ENCODE data around the gene SOCS6. TPM values are rescaled to one million over a fixed set of nuclear protein-coding genes. Genes with fewer than 3 reads are reported as not detected.
"Not testable (repeated sequence)": the region's sequence is repeated elsewhere in the genome, so short reads cannot be mapped to it uniquely, and the experiment has no call there.

The SOCS6 gene
- total and polyA plus RNA-seq, 2 experiments from 2014 or later: 31.7 to 43.7 TPM

GRCh38 chr18:70362258-70362657 lies 73.4 kb downstream of the SOCS6 start:
- no peaks in the 10 kb centered on the region for H3K9me2 ChIP-seq (ENCODE audit: insufficient read depth)
- DNase-seq: no peak
- H3F3A ChIP-seq (ENCODE audit: insufficient read depth): peaks cover 38% of the 10 kb centered on the region
- no peak overlapping the region for H3K9ac ChIP-seq
- no peaks in the 10 kb centered on the region for H3K79me2 ChIP-seq (ENCODE audit: insufficient read depth)
- no peak overlapping the region for H3K4me2 ChIP-seq (ENCODE audit: unreplicated experiment)
- no peaks in the 10 kb centered on the region for H3K9me3 ChIP-seq (ENCODE audit: low read depth)
- peaks cover 47% of the 10 kb centered on the region for H3K4me1 ChIP-seq (ENCODE audit: insufficient read depth)
- no peaks in the 10 kb centered on the region for H3K27me3 ChIP-seq (replicated peaks; ENCODE audit: insufficient read depth)
- TF ChIP-seq EZH2 (IDR thresholded peaks at IDR 0.05; ENCODE audit: insufficient read depth, poor library complexity, severe bottlenecking): no peak
- TF ChIP-seq EZH2phosphoT487 (IDR thresholded peaks at IDR 0.05; ENCODE audit: insufficient read depth, low read depth): no peak
- in situ Hi-C loops (cut with MboI): no loop called here
- H3K27ac ChIP-seq: no peak overlapping the region
- no peak overlapping the region for H3K4me3 ChIP-seq
- H4K20me1 ChIP-seq (ENCODE audit: insufficient read depth): no peaks in the 10 kb centered on the region
- 95 to 96% methylated on average over 4 of the region's 4 CpGs for WGBS, 2 experiments (ENCODE audit: low coverage in 1 of 2, low lambda C conversion rate in 2 of 2, missing lambda C conversion rate in 2 of 2)
- H3K36me3 ChIP-seq (ENCODE audit: low read depth): no peaks in the 10 kb centered on the region
- H2AFZ ChIP-seq: no peak overlapping the region

GRCh38 chr18:70363861-70364260 lies 75.0 kb downstream of the SOCS6 start:
- Histone ChIP-seq H3K4me2 (ENCODE audit: unreplicated experiment) (peak overlapping the region; percentile 28), H2AFZ (peak overlapping the region; percentile 13; the same call in 1 of the 2 replicates), H3K4me3 (no peak overlapping the region), H3K9me3 (ENCODE audit: low read depth) (no peaks in the 10 kb centered on the region), H3F3A (ENCODE audit: insufficient read depth) (peaks cover 24% of the 10 kb centered on the region), H3K9me2 (ENCODE audit: insufficient read depth) (no peaks in the 10 kb centered on the region), H3K4me1 (ENCODE audit: insufficient read depth) (peaks cover 40% of the 10 kb centered on the region), H3K27me3 (replicated peaks; ENCODE audit: insufficient read depth) (no peaks in the 10 kb centered on the region), H3K79me2 (ENCODE audit: insufficient read depth) (no peaks in the 10 kb centered on the region), H3K27ac (peak overlapping the region; percentile 20), H3K36me3 (ENCODE audit: low read depth) (no peaks in the 10 kb centered on the region), H4K20me1 (ENCODE audit: insufficient read depth) (no peaks in the 10 kb centered on the region), H3K9ac (no peak overlapping the region)
- peak; percentile 61 for DNase-seq
- in situ Hi-C loops (cut with MboI): no loop called here
- TF ChIP-seq EZH2 (IDR thresholded peaks at IDR 0.05; ENCODE audit: insufficient read depth, poor library complexity, severe bottlenecking): no peak
- TF ChIP-seq EZH2phosphoT487 (IDR thresholded peaks at IDR 0.05; ENCODE audit: insufficient read depth, low read depth): no peak
- 73 to 75% methylated on average over 2 of the region's 2 CpGs for WGBS, 2 experiments (ENCODE audit: low coverage in 1 of 2, low lambda C conversion rate in 2 of 2, missing lambda C conversion rate in 2 of 2)

- Histone ChIP-seq H3F3A (ENCODE audit: insufficient read depth) (peaks cover 18% of the 10 kb centered on the region), H3K4me3 (no peak overlapping the region), H3K9me2 (ENCODE audit: insufficient read depth) (no peaks in the 10 kb centered on the region), H3K9ac (no peak overlapping the region), H4K20me1 (ENCODE audit: insufficient read depth) (no peaks in the 10 kb centered on the region), H3K4me1 (ENCODE audit: insufficient read depth) (peaks cover 44% of the 10 kb centered on the region), H3K4me2 (ENCODE audit: unreplicated experiment) (no peak overlapping the region), H2AFZ (no peak overlapping the region), H3K79me2 (ENCODE audit: insufficient read depth) (no peaks in the 10 kb centered on the region), H3K27ac (no peak overlapping the region), H3K9me3 (ENCODE audit: low read depth) (no peaks in the 10 kb centered on the region), H3K36me3 (ENCODE audit: low read depth) (no peaks in the 10 kb centered on the region), H3K27me3 (replicated peaks; ENCODE audit: insufficient read depth) (no peaks in the 10 kb centered on the region)
- DNase-seq: peak; percentile 29
- in situ Hi-C loops (cut with MboI): no loop called here
- 97% methylated on average over 3 of the region's 3 CpGs for WGBS, 2 experiments (ENCODE audit: low coverage in 1 of 2, low lambda C conversion rate in 2 of 2, missing lambda C conversion rate in 2 of 2)
- TF ChIP-seq EZH2 (IDR thresholded peaks at IDR 0.05; ENCODE audit: insufficient read depth, poor library complexity, severe bottlenecking) (no peak), EZH2phosphoT487 (IDR thresholded peaks at IDR 0.05; ENCODE audit: insufficient read depth, low read depth) (no peak)
Observed at GRCh38 chr18:70365361-70365760, 76.5 kb downstream of the SOCS6 start.

GRCh38 chr18:70366174-70366573 lies 77.3 kb downstream of the SOCS6 start:
- 58 to 72% methylated on average over 2 of the region's 2 CpGs for WGBS, 2 experiments (ENCODE audit: low coverage in 1 of 2, low lambda C conversion rate in 2 of 2, missing lambda C conversion rate in 2 of 2)
- Histone ChIP-seq H3K9me2 (ENCODE audit: insufficient read depth) (no peaks in the 10 kb centered on the region), H3K79me2 (ENCODE audit: insufficient read depth) (no peaks in the 10 kb centered on the region), H3K36me3 (ENCODE audit: low read depth) (no peaks in the 10 kb centered on the region), H3K27me3 (replicated peaks; ENCODE audit: insufficient read depth) (no peaks in the 10 kb centered on the region), H3K4me2 (ENCODE audit: unreplicated experiment) (no peak overlapping the region), H3F3A (ENCODE audit: insufficient read depth) (peaks cover 24% of the 10 kb centered on the region), H3K9me3 (ENCODE audit: low read depth) (no peaks in the 10 kb centered on the region), H3K27ac (no peak overlapping the region), H2AFZ (no peak overlapping the region), H3K4me3 (no peak overlapping the region), H3K9ac (no peak overlapping the region), H3K4me1 (ENCODE audit: insufficient read depth) (peaks cover 52% of the 10 kb centered on the region), H4K20me1 (ENCODE audit: insufficient read depth) (no peaks in the 10 kb centered on the region)
- DNase-seq: no peak
- in situ Hi-C loops (cut with MboI): no loop called here
- TF ChIP-seq EZH2phosphoT487 (IDR thresholded peaks at IDR 0.05; ENCODE audit: insufficient read depth, low read depth): no peak
- no peak for TF ChIP-seq EZH2 (IDR thresholded peaks at IDR 0.05; ENCODE audit: insufficient read depth, poor library complexity, severe bottlenecking)

- H3F3A ChIP-seq (ENCODE audit: insufficient read depth): peaks cover 29% of the 10 kb centered on the region
- H4K20me1 ChIP-seq (ENCODE audit: insufficient read depth): no peaks in the 10 kb centered on the region
- H3K27ac ChIP-seq: no peak overlapping the region
- 80 to 86% methylated on average over 7 of the region's 7 CpGs for WGBS, 2 experiments (ENCODE audit: low coverage in 1 of 2, low lambda C conversion rate in 2 of 2, missing lambda C conversion rate in 2 of 2)
- H3K9me2 ChIP-seq (ENCODE audit: insufficient read depth): no peaks in the 10 kb centered on the region
- peaks cover 57% of the 10 kb centered on the region for H3K4me1 ChIP-seq (ENCODE audit: insufficient read depth)
- no peaks in the 10 kb centered on the region for H3K79me2 ChIP-seq (ENCODE audit: insufficient read depth)
- H3K9me3 ChIP-seq (ENCODE audit: low read depth): no peaks in the 10 kb centered on the region
- no peak for TF ChIP-seq EZH2phosphoT487 (IDR thresholded peaks at IDR 0.05; ENCODE audit: insufficient read depth, low read depth)
- no peak for TF ChIP-seq EZH2 (IDR thresholded peaks at IDR 0.05; ENCODE audit: insufficient read depth, poor library complexity, severe bottlenecking)
- in situ Hi-C loops (cut with MboI): no loop called here
- DNase-seq: no peak
- H2AFZ ChIP-seq: no peak overlapping the region
- no peaks in the 10 kb centered on the region for H3K27me3 ChIP-seq (replicated peaks; ENCODE audit: insufficient read depth)
- no peak overlapping the region for H3K4me2 ChIP-seq (ENCODE audit: unreplicated experiment)
- no peaks in the 10 kb centered on the region for H3K36me3 ChIP-seq (ENCODE audit: low read depth)
- H3K9ac ChIP-seq: no peak overlapping the region
- no peak overlapping the region for H3K4me3 ChIP-seq
Observed at GRCh38 chr18:70366670-70367069, 77.8 kb downstream of the SOCS6 start.

- H3K27ac ChIP-seq; in situ Hi-C loops (cut with MboI): not testable (repeated sequence)
- 93 to 97% methylated on average over 3 of the region's 3 CpGs for WGBS, 2 experiments (ENCODE audit: low coverage in 1 of 2, low lambda C conversion rate in 2 of 2, missing lambda C conversion rate in 2 of 2)
Observed at GRCh38 chr18:70367344-70367743, 78.5 kb downstream of the SOCS6 start.

More at GRCh38 chr18:70367344-70367743, 78.5 kb downstream of the SOCS6 start:
- H4K20me1 ChIP-seq (ENCODE audit: insufficient read depth); H3K9ac ChIP-seq; H3K79me2 ChIP-seq (ENCODE audit: insufficient read depth); H3K9me3 ChIP-seq (ENCODE audit: low read depth); H2AFZ ChIP-seq; H3K27me3 ChIP-seq (replicated peaks; ENCODE audit: insufficient read depth); H3K9me2 ChIP-seq (ENCODE audit: insufficient read depth); DNase-seq; H3K36me3 ChIP-seq (ENCODE audit: low read depth); H3K4me2 ChIP-seq (ENCODE audit: unreplicated experiment); H3K4me3 ChIP-seq: not testable (repeated sequence)
- Histone ChIP-seq H3F3A (ENCODE audit: insufficient read depth) (peaks cover 35% of the 10 kb centered on the region), H3K4me1 (ENCODE audit: insufficient read depth) (peaks cover 63% of the 10 kb centered on the region)
